ENCODE data around the gene CNPY3.

- TF ChIP-seq CTCF (IDR thresholded peaks at IDR 0.05) (peak; percentile 68 to 81 (median 77)), POLR2A (IDR thresholded peaks at IDR 0.05) (no peak)
Observed at GRCh38 chr6:42898891-42899361, 30.4 kb upstream of the CNPY3 start.

Data from adrenal gland (tissue), 5 donors.